Measurements from ENCODE around the gene HAUS3. TPM values are rescaled to one million over a fixed set of nuclear protein-coding genes. Genes with fewer than 3 reads are reported as not detected.

The HAUS3 gene
- total and polyA plus RNA-seq, 4 donors: 5.6 to 21.0 (median 12.1) TPM

DNA sequence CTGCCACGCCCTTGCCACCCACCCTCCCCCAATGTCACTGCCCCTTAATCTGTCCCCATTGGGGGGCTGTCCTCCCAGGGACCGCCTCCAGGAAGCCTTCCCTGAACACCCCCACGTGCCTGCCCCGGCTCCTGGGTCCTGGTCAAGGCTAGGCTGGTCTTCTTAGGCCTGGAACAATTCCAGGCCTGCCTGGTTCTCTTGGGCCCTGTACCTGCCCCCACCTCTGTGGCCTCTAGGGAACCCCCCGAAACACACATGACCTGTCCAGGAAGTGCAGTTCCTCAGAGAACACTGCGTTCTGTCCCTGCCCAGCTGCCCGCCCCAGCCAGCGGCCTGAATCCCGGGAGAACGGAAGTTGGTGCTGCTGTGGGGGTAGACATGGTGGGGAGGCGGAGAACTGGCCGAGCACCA, 14.9 kb upstream of the HAUS3 start:
- H3K27me3 ChIP-seq (ENCODE audit: control insufficient read depth in 3 of 3, insufficient read depth in 3 of 3, low read length in 2 of 3): no peaks in the 10 kb centered on the region
- H3K27ac ChIP-seq (ENCODE audit: low read depth in 1 of 2, low read length in 1 of 2): peak overlapping the region; percentile 80 to 91
- peaks cover 5 to 53% (median 29%) of the 10 kb centered on the region in 4 donors for H3K36me3 ChIP-seq (ENCODE audit: control insufficient read depth in 4 of 4, insufficient read depth in 4 of 4, low read length in 4 of 4)
- no peaks in the 10 kb centered on the region for H3K9me3 ChIP-seq (ENCODE audit: control insufficient read depth in 4 of 4, insufficient read depth in 3 of 4, low read length in 3 of 4)
- TF ChIP-seq, protein P1, sequence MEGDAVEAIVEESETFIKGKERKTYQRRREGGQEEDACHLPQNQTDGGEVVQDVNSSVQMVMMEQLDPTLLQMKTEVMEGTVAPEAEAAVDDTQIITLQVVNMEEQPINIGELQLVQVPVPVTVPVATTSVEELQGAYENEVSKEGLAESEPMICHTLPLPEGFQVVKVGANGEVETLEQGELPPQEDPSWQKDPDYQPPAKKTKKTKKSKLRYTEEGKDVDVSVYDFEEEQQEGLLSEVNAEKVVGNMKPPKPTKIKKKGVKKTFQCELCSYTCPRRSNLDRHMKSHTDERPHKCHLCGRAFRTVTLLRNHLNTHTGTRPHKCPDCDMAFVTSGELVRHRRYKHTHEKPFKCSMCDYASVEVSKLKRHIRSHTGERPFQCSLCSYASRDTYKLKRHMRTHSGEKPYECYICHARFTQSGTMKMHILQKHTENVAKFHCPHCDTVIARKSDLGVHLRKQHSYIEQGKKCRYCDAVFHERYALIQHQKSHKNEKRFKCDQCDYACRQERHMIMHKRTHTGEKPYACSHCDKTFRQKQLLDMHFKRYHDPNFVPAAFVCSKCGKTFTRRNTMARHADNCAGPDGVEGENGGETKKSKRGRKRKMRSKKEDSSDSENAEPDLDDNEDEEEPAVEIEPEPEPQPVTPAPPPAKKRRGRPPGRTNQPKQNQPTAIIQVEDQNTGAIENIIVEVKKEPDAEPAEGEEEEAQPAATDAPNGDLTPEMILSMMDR (IDR thresholded peaks at IDR 0.05; ENCODE audit: control extremely low read depth, extremely low read depth): no peak
- H3K9ac ChIP-seq (ENCODE audit: insufficient read depth in 1 of 2, low read length in 2 of 2): no peak overlapping the region
- DNase-seq: peak in 1 of 3 donors; percentile 7
- 63 to 79% methylated on average over 12 of the region's 12 CpGs for WGBS, 2 donors
- no peak overlapping the region for H3K4me3 ChIP-seq
- H3K4me1 ChIP-seq (ENCODE audit: control insufficient read depth in 5 of 5, insufficient read depth in 5 of 5, low read length in 5 of 5): peaks cover 5 to 42% (median 24%) of the 10 kb centered on the region in 5 donors
- ATAC-seq (ENCODE audit: insufficient read depth, low FRiP score): no peak

GRCh38 chr4:2256156-2256731, 14.3 kb upstream of the HAUS3 start:
- Histone ChIP-seq H3K36me3 (ENCODE audit: control insufficient read depth in 4 of 4, insufficient read depth in 4 of 4, low read length in 4 of 4) (peaks cover 5 to 56% (median 32%) of the 10 kb centered on the region in 4 donors), H3K4me1 (ENCODE audit: control insufficient read depth in 5 of 5, insufficient read depth in 5 of 5, low read length in 5 of 5) (peaks cover 5 to 42% (median 24%) of the 10 kb centered on the region in 5 donors), H3K4me3 (no peak overlapping the region), H3K9me3 (ENCODE audit: control insufficient read depth in 4 of 4, insufficient read depth in 3 of 4, low read length in 3 of 4) (no peaks in the 10 kb centered on the region), H3K9ac (ENCODE audit: insufficient read depth in 1 of 2, low read length in 2 of 2) (no peak overlapping the region), H3K27me3 (ENCODE audit: control insufficient read depth in 3 of 3, insufficient read depth in 3 of 3, low read length in 2 of 3) (no peaks in the 10 kb centered on the region), H3K27ac (ENCODE audit: low read depth in 1 of 2, low read length in 1 of 2) (peak overlapping the region; percentile 80 to 91)
- ATAC-seq (ENCODE audit: insufficient read depth, low FRiP score) (no peak), DNase-seq (peak in 1 of 3 donors; percentile 7)
- TF ChIP-seq, protein P1 (IDR thresholded peaks at IDR 0.05; ENCODE audit: control extremely low read depth, extremely low read depth): no peak
- 42 to 53% methylated on average over 8 of the region's 8 CpGs for WGBS, 2 donors

GRCh38 chr4:2255501-2256155, 13.7 kb upstream of the HAUS3 start:
- no peaks in the 10 kb centered on the region for H3K9me3 ChIP-seq (ENCODE audit: control insufficient read depth in 4 of 4, insufficient read depth in 3 of 4, low read length in 3 of 4)
- 48 to 70% methylated on average over 18 of the region's 18 CpGs for WGBS, 2 donors
- ATAC-seq (ENCODE audit: insufficient read depth, low FRiP score): no peak
- peaks cover 8 to 61% (median 35%) of the 10 kb centered on the region in 4 donors for H3K36me3 ChIP-seq (ENCODE audit: control insufficient read depth in 4 of 4, insufficient read depth in 4 of 4, low read length in 4 of 4)
- peak overlapping the region; percentile 80 to 91 for H3K27ac ChIP-seq (ENCODE audit: low read depth in 1 of 2, low read length in 1 of 2)
- no peak overlapping the region for H3K4me3 ChIP-seq
- peak; percentile 38 to 51 (median 46) for DNase-seq
- no peak overlapping the region for H3K9ac ChIP-seq (ENCODE audit: insufficient read depth in 1 of 2, low read length in 2 of 2)
- TF ChIP-seq, protein P1 (IDR thresholded peaks at IDR 0.05; ENCODE audit: control extremely low read depth, extremely low read depth): no peak
- no peaks in the 10 kb centered on the region for H3K27me3 ChIP-seq (ENCODE audit: control insufficient read depth in 3 of 3, insufficient read depth in 3 of 3, low read length in 2 of 3)
- H3K4me1 ChIP-seq (ENCODE audit: control insufficient read depth in 5 of 5, insufficient read depth in 5 of 5, low read length in 5 of 5): peaks cover 5 to 42% (median 21%) of the 10 kb centered on the region in 5 donors
